ENCODE results near the gene DCLK3. TPM values are rescaled to one million over a fixed set of nuclear protein-coding genes. Genes with fewer than 3 reads are reported as not detected.
A peak's percentile ranks its signal among the peaks of the same experiment; 100 is the strongest.

DCLK3 gene
- polyA plus RNA-seq, 1 experiment: not detected

DNA sequence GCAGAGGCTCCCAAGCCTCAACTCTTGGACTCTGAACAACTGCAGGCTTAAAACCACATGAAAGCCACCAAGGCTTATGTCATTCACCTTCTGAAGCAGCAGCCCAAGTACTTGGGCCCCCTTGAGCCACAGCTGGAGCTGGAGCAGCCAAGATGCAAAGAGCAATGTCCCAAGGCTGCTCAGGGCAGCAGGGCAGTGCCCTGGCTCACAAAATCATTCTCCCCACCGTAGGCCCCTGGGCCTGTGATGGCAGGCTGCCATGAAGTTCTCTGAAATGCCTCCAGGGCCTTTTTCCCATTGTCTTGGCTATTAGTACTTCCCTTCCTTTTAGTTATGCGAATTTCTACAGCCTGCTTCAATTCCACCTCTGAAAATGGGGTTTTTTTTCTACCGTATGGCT is 83.4 kb downstream of the DCLK3 start:
- Histone ChIP-seq H3K9me3 (ENCODE audit: control insufficient read depth, insufficient read depth, low read length) (peaks cover 6% of the 10 kb centered on the region), H3K4me3 (ENCODE audit: low read depth, low read length) (no peak overlapping the region), H3K27me3 (ENCODE audit: control insufficient read depth, insufficient read depth, low read length) (no peaks in the 10 kb centered on the region), H3K27ac (ENCODE audit: low read depth, low read length) (no peak overlapping the region)
- ChIA-PET CTCF (no interaction called here), POLR2A (no interaction called here)
- no peak for TF ChIP-seq CTCF (IDR thresholded peaks at IDR 0.05; ENCODE audit: low read depth, low read length)
- DNase-seq (ENCODE audit: low read depth, low spot score): no peak

- ChIA-PET POLR2A (interaction anchor here (1.0 kb wide), 1 partner anchor 16 kb away, joined by 3 read pairs; no protein-coding TSS in a partner anchor), CTCF (interaction anchor here (0.9 kb wide), 1 partner anchor 21 kb away, joined by 4 read pairs; no protein-coding TSS in a partner anchor)
- Histone ChIP-seq H3K9me3 (ENCODE audit: control insufficient read depth, insufficient read depth, low read length) (peaks cover 6% of the 10 kb centered on the region), H3K4me3 (ENCODE audit: low read depth, low read length) (no peak overlapping the region), H3K27me3 (ENCODE audit: control insufficient read depth, insufficient read depth, low read length) (no peaks in the 10 kb centered on the region), H3K27ac (ENCODE audit: low read depth, low read length) (peak overlapping the region; percentile 92)
- DNase-seq (ENCODE audit: low read depth, low spot score): peak; percentile 58
- TF ChIP-seq CTCF (IDR thresholded peaks at IDR 0.05; ENCODE audit: low read depth, low read length): no peak
These were observed 84.8 kb downstream of the DCLK3 start for GRCh38 chr3:36679384-36680200.

GRCh38 chr3:36678216-36679013 is 85.9 kb downstream of the DCLK3 start:
- no peak overlapping the region for H3K27ac ChIP-seq (ENCODE audit: low read depth, low read length)
- no peak overlapping the region for H3K4me3 ChIP-seq (ENCODE audit: low read depth, low read length)
- TF ChIP-seq CTCF (IDR thresholded peaks at IDR 0.05; ENCODE audit: low read depth, low read length): no peak
- no peaks in the 10 kb centered on the region for H3K27me3 ChIP-seq (ENCODE audit: control insufficient read depth, insufficient read depth, low read length)
- no peak for DNase-seq (ENCODE audit: low read depth, low spot score)
- POLR2A ChIA-PET: no interaction called here
- H3K9me3 ChIP-seq (ENCODE audit: control insufficient read depth, insufficient read depth, low read length): peaks cover 6% of the 10 kb centered on the region
- CTCF ChIA-PET: interaction anchor here (0.6 to 1.3 kb wide), 3 partner anchors 23 to 280 kb away, joined by 3 to 6 read pairs (median 4); no protein-coding TSS in a partner anchor

GRCh38 chr3:36677331-36678007 is 86.9 kb downstream of the DCLK3 start:
- H3K27me3 ChIP-seq (ENCODE audit: control insufficient read depth, insufficient read depth, low read length): no peaks in the 10 kb centered on the region
- no peak for TF ChIP-seq CTCF (IDR thresholded peaks at IDR 0.05; ENCODE audit: low read depth, low read length)
- peak; percentile 55 for DNase-seq (ENCODE audit: low read depth, low spot score)
- ChIA-PET CTCF (interaction anchor here (0.6 to 1.3 kb wide), 3 partner anchors 24 to 281 kb away, joined by 3 to 6 read pairs (median 4); no protein-coding TSS in a partner anchor), POLR2A (no interaction called here)
- H3K4me3 ChIP-seq (ENCODE audit: low read depth, low read length): no peak overlapping the region
- peaks cover 6% of the 10 kb centered on the region for H3K9me3 ChIP-seq (ENCODE audit: control insufficient read depth, insufficient read depth, low read length)
- peak overlapping the region; percentile 65 for H3K27ac ChIP-seq (ENCODE audit: low read depth, low read length)
